Neuronal stem cell (in vitro differentiated cells): ENCODE results near the gene TMEM88.
A peak's percentile ranks its signal among the peaks of the same experiment; 100 is the strongest.

Experiments used
- DNase-seq: peaks from one replicate; pipeline ENCODE4 v3.0.0-alpha.2; 2013; ENCODE audit warnings: low spot score
- H2AFZ ChIP-seq: one replicate; pipeline ENCODE4 v1.6.1; 2013; ENCODE audit warnings: mild to moderate bottlenecking, low read length, inconsistent platforms
- H2AK5ac ChIP-seq: 2 replicates; pipeline ENCODE4 v1.6.1; 2013; ENCODE audit warnings: low read depth, mild to moderate bottlenecking, inconsistent platforms, low read length, moderate library complexity, mixed read lengths
- H2BK120ac ChIP-seq: 2 replicates; pipeline ENCODE4 v1.6.1; 2013; ENCODE audit warnings: low read depth, mild to moderate bottlenecking, inconsistent platforms, low read length, moderate library complexity, mixed read lengths
- H2BK12ac ChIP-seq: one replicate; pipeline ENCODE4 v1.6.1; 2013; ENCODE audit warnings: low read length, inconsistent platforms
- H2BK15ac ChIP-seq: 2 replicates; pipeline ENCODE4 v1.6.1; 2013; ENCODE audit warnings: mild to moderate bottlenecking, low read length, inconsistent platforms, mixed read lengths
- H2BK5ac ChIP-seq: one replicate; pipeline ENCODE4 v1.6.1; 2013; ENCODE audit warnings: inconsistent platforms, mild to moderate bottlenecking, low read length, moderate library complexity
- H3K14ac ChIP-seq: one replicate; pipeline ENCODE4 v1.6.1; 2013; ENCODE audit warnings: low read length, inconsistent platforms
- H3K18ac ChIP-seq: 2 replicates; pipeline ENCODE4 v1.6.1; 2013; ENCODE audit warnings: low read length, inconsistent platforms
- H3K23ac ChIP-seq: 2 replicates; pipeline ENCODE4 v1.6.1; 2013; ENCODE audit warnings: low read depth, mild to moderate bottlenecking, mixed read lengths, low read length, inconsistent platforms; ENCODE audit not compliant: poor library complexity
- H3K27ac ChIP-seq: replicated peaks from 3 replicates; pipeline ENCODE4 v1.5.1; 2013; ENCODE audit warnings: low read length, inconsistent platforms
- H3K27me3 ChIP-seq, 3 experiments: 2 replicates each; pipeline ENCODE4 v1.6.1; 2013; ENCODE audit warnings: low read length in 3 of 3, mild to moderate bottlenecking in 2 of 3, inconsistent platforms in 1 of 3, low read depth in 1 of 3, mixed read lengths in 1 of 3, moderate library complexity in 1 of 3; ENCODE audit not compliant: control insufficient read depth in 3 of 3, insufficient read depth in 3 of 3
- H3K36me3 ChIP-seq, 2 donors: replicated peaks in 1 of 2; 2 replicates each; pipeline ENCODE4 v1.6.1; 2013; ENCODE audit warnings: low read length in 2 of 2; ENCODE audit not compliant: control insufficient read depth in 2 of 2, insufficient read depth in 2 of 2
- H3K4ac ChIP-seq: 2 replicates; pipeline ENCODE4 v1.6.1; 2013; ENCODE audit warnings: inconsistent platforms, mild to moderate bottlenecking, low read length, moderate library complexity
- H3K4me1 ChIP-seq, 2 donors: 1 replicate in 1 of 2; 2 replicates in 1 of 2; pipeline ENCODE4 v1.6.1; 2013; ENCODE audit warnings: low read length in 2 of 2, low read depth in 1 of 2; ENCODE audit not compliant: control insufficient read depth in 2 of 2, insufficient read depth in 1 of 2
- H3K4me2 ChIP-seq: one replicate; pipeline ENCODE4 v1.6.1; 2013; ENCODE audit warnings: mild to moderate bottlenecking, low read length, inconsistent platforms; ENCODE audit not compliant: insufficient read depth, poor library complexity, severe bottlenecking
- H3K4me3 ChIP-seq, 2 donors: 2 replicates each; pipeline ENCODE4 v1.5.1; 2013; ENCODE audit warnings: low read length in 2 of 2, mild to moderate bottlenecking in 2 of 2, inconsistent platforms in 1 of 2, moderate library complexity in 1 of 2
- H3K79me1 ChIP-seq: one replicate; pipeline ENCODE4 v1.6.1; 2013; ENCODE audit warnings: low read depth, mild to moderate bottlenecking, inconsistent platforms, low read length, moderate library complexity
- H3K9ac ChIP-seq: one replicate; pipeline ENCODE4 v1.6.1; 2013; ENCODE audit warnings: mild to moderate bottlenecking, low read depth, low read length, inconsistent platforms; ENCODE audit not compliant: poor library complexity
- H3K9me3 ChIP-seq, 2 donors: replicated peaks in 1 of 2; 2 replicates each; pipeline versions ENCODE3 to v1.6.1; 2013; ENCODE audit warnings: low read length in 2 of 2, mild to moderate bottlenecking in 2 of 2, inconsistent platforms in 1 of 2, low read depth in 1 of 2, mixed read lengths in 1 of 2, moderate library complexity in 1 of 2; ENCODE audit not compliant: control insufficient read depth in 2 of 2, insufficient read depth in 1 of 2
- H4K8ac ChIP-seq: one replicate; pipeline ENCODE4 v1.6.1; 2013; ENCODE audit warnings: low read depth, mild to moderate bottlenecking, inconsistent platforms, low read length, moderate library complexity
- H4K91ac ChIP-seq: one replicate; pipeline ENCODE4 v1.6.1; 2013; ENCODE audit warnings: low read length, low read depth, mild to moderate bottlenecking, inconsistent platforms; ENCODE audit not compliant: poor library complexity
- WGBS, 2 donors: extraction: QIAGEN DNeasy Blood & Tissue Kit; methylation state at CpG; one replicate each; pipeline ENCODE4 v1.1.7; 2013; ENCODE audit warnings: missing lambda C conversion rate in 2 of 2, mixed read lengths in 1 of 2; ENCODE audit not compliant: insufficient read length in 2 of 2, insufficient replicate concordance in 1 of 2; ENCODE audit errors: extremely low coverage in 2 of 2; 5-methylcytosine and 5-hydroxymethylcytosine counted together

Gene TMEM88

GRCh38 chr17:7903154-7904103, 48.6 kb downstream of the TMEM88 start:
- no peak overlapping the region for H4K8ac ChIP-seq
- DNase-seq, result no peak

More at GRCh38 chr17:7903154-7904103, 48.6 kb downstream of the TMEM88 start:
- H2BK120ac ChIP-seq, result no peak overlapping the region
- H3K18ac ChIP-seq, result no peak overlapping the region
- H3K23ac ChIP-seq, result no peak overlapping the region
- peaks cover 0 to 10% of the 10 kb centered on the region in 2 donors for H3K4me1 ChIP-seq
- no peaks in the 10 kb centered on the region for H3K27me3 ChIP-seq
- no peak overlapping the region for H2BK15ac ChIP-seq
- no peak overlapping the region for H2AK5ac ChIP-seq
- H2BK12ac ChIP-seq, result no peak overlapping the region
- H3K14ac ChIP-seq, result no peak overlapping the region
- peaks cover 18 to 97% of the 10 kb centered on the region in 2 donors for H3K36me3 ChIP-seq
- H4K91ac ChIP-seq, result no peak overlapping the region
- H3K4me3 ChIP-seq, result no peak overlapping the region
- H3K27ac ChIP-seq, result peak overlapping the region; percentile 59
- H3K9ac ChIP-seq, result no peak overlapping the region
- H3K4ac ChIP-seq, result no peak overlapping the region
- H2AFZ ChIP-seq, result no peak overlapping the region
- no peaks in the 10 kb centered on the region for H3K79me1 ChIP-seq
- no peak overlapping the region for H3K4me2 ChIP-seq
- no peak overlapping the region for H2BK5ac ChIP-seq
- no CpG with 5 or more reads among the region's 22 CpGs for WGBS, 2 donors
- H3K9me3 ChIP-seq, result no peaks in the 10 kb centered on the region
